HG03108 (cell line): ENCODE results near the gene ZSCAN4.

Source experiments
- ATAC-seq: cut with Tn5 transposase; IDR thresholded peaks from one replicate; pipeline ENCODE4 v1.9.1; 2021; ENCODE audit warnings: moderate library complexity; ENCODE audit not compliant: unreplicated experiment

ZSCAN4 gene

GRCh38 chr19:57672466-57672865 is 3.7 kb downstream of the ZSCAN4 start:
- ATAC-seq: no peak

GRCh38 chr19:57675881-57676280 is 7.1 kb downstream of the ZSCAN4 start:
- no peak for ATAC-seq

- ATAC-seq: no peak
Observed at GRCh38 chr19:57682226-57682766, 13.6 kb downstream of the ZSCAN4 start.

DNA sequence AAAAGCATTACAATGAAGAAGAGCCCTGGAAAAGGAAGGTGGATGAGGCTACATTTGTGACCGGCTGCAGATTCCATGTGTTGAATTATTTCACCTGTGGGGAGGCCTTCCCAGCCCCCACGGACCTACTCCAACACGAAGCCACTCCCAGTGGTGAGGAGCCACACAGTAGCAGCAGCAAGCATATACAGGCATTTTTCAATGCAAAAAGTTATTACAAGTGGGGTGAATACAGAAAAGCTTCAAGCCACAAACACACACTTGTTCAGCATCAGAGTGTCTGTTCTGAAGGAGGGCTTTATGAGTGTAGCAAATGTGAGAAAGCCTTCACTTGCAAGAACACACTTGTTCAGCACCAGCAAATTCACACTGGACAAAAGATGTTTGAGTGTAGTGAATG is 18.0 kb downstream of the ZSCAN4 start:
- ATAC-seq: no peak

- ATAC-seq: no peak
Observed at GRCh38 chr19:57687363-57688010, 18.8 kb downstream of the ZSCAN4 start.

DNA sequence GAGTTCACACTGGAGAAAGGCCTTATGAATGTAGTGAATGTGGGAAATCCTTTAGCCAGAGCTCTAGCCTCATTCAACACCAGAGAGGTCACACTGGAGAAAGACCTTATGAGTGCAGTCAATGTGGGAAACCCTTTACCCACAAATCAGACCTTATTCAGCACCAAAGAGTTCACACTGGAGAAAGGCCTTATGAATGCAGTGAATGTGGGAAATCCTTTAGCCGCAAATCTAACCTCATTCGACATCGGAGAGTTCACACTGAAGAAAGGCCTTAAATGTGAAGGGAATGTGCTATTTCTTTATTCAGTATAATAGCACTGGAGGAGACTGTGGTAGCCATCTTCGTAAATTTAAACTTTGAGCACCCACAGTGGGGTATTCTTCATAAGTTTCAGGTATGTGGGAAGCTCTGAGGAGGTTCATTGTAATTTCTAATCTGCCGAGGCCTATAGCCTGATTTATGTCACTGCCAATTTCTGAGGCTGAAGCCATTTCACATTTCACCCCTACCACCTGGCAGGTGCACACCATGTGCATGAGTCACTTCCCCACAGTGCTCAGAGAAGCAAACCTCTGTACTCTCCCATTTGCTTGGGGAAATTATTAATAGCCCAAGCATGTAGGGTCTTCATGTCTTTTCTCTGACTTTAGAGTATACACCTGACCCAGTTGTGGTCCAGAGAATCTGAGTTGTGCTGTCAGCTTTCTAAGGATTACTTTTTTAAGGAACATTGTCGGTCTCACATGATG is 19.5 kb downstream of the ZSCAN4 start:
- ATAC-seq: no peak

DNA sequence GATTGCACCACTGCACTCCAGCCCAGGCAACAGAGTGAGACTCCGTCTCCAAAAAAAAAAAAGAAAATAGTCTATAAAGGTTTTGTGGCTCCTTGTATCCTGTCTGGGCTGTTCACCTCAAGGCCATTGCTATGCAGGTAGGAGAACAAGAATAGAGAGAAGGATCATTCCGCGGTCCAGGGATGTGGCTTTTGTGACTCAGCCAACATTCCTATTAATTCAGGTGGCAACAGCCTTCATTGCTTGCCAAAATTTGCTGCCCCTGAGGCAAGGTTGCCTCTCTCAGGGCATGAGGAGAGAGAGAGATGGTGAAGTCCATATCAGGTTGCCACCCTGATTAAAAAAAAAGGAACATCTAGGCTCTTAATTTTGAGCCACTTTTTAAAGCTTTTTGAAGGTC is 21.0 kb downstream of the ZSCAN4 start:
- no peak for ATAC-seq

- no peak for ATAC-seq
Observed at GRCh38 chr19:57701625-57702024, 32.9 kb downstream of the ZSCAN4 start.

GRCh38 chr19:57706346-57706745 is 37.6 kb downstream of the ZSCAN4 start:
- ATAC-seq: no peak

- no peak for ATAC-seq
Observed at GRCh38 chr19:57708641-57709361, 40.1 kb downstream of the ZSCAN4 start, which contains the start of gene ZNF154. Gene ZNF154 (minus strand): TSS chr19:57709204. CDS start chr19:57708971, 233 bp downstream.

- ATAC-seq: no peak
Observed at GRCh38 chr19:57709616-57710015, 40.9 kb downstream of the ZSCAN4 start.

DNA sequence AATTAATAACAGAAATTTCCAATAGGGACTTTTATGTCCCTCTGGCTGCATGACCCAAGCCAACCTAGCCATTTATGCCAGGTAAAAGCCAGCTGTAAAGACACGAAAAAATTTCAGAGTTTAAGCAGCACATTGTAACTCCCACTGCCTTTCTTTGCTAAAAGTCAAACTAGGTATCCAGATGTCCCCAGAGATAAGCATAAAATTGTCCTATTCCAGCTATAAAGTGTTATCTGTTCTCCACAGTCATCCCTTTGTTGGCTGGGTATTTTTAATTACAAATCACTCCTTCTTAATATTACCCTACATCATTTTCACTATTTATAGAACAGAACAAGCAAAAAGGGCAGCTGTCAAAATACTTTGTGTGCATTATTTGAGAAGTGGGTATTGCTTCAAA is 43.5 kb downstream of the ZSCAN4 start:
- no peak for ATAC-seq

- ATAC-seq: no peak
Observed at GRCh38 chr19:57719424-57719823, 50.7 kb downstream of the ZSCAN4 start.

DNA sequence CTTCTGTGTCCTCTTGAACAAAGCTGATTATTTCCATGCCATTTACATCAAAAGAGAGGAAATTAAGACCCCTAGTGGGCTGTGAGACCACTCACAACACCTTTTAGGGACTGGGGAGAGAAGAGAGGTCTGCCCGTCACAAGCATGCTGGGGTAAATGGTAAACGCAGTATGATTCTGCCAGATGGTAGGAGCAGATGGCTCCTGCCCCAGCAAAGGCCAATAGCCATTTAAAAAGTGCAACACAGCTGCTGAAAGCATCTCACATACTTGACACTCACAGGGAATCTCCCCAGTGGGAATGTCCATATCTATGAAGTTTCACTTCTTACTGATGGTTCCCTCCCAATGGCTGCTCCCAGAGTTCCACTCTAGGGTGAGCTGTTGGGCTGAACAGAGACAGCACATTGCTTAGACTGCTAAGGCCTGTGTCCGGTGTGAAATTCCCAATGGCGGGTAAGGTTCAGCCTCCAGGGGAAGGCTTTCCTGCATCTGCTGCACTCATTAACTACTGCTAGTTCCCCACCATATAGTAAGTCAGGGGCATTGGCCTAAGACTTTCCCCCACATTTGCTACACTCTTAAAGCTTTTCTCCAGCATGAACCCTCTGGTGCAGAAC is 51.3 kb downstream of the ZSCAN4 start:
- ATAC-seq: no peak

- ATAC-seq: no peak
Observed at GRCh38 chr19:57720878-57721277, 52.1 kb downstream of the ZSCAN4 start.
